Measurements from ENCODE around the gene SMOC2. TPM values are rescaled to one million over a fixed set of nuclear protein-coding genes. Genes with fewer than 3 reads are reported as not detected.

The SMOC2 gene
- total RNA-seq, 4 donors from 2014 or later: 5.8 to 14.5 (median 9.0) TPM

- TF ChIP-seq EP300 (IDR thresholded peaks at IDR 0.05; ENCODE audit: low read depth) (no peak), POLR2A (IDR thresholded peaks at IDR 0.05) (no peak), POLR2AphosphoS5 (IDR thresholded peaks at IDR 0.05) (no peak)
- TF ChIP-seq, protein P1, sequence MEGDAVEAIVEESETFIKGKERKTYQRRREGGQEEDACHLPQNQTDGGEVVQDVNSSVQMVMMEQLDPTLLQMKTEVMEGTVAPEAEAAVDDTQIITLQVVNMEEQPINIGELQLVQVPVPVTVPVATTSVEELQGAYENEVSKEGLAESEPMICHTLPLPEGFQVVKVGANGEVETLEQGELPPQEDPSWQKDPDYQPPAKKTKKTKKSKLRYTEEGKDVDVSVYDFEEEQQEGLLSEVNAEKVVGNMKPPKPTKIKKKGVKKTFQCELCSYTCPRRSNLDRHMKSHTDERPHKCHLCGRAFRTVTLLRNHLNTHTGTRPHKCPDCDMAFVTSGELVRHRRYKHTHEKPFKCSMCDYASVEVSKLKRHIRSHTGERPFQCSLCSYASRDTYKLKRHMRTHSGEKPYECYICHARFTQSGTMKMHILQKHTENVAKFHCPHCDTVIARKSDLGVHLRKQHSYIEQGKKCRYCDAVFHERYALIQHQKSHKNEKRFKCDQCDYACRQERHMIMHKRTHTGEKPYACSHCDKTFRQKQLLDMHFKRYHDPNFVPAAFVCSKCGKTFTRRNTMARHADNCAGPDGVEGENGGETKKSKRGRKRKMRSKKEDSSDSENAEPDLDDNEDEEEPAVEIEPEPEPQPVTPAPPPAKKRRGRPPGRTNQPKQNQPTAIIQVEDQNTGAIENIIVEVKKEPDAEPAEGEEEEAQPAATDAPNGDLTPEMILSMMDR (IDR thresholded peaks at IDR 0.05): no peak
- Histone ChIP-seq H3K4me1 (peaks cover 0 to 3% (median 2%) of the 10 kb centered on the region in 4 donors), H3K27ac (no peak overlapping the region), H3K27me3 (no peaks in the 10 kb centered on the region), H3K4me3 (no peak overlapping the region), H3K36me3 (no peaks in the 10 kb centered on the region), H3K9me3 (no peaks in the 10 kb centered on the region)
- in situ Hi-C loops (cut with MboI; ENCODE audit: low pct_ligation_motif_present in 1 of 4, low pct_unique_long_range_greater_than_20kb in 1 of 4, low sequenced_read_pairs in 3 of 4) (no loop called here), intact Hi-C loops (cut with DNase I; ENCODE audit: low total_unique reads) (no loop called here)
- WGBS, 2 donors (ENCODE audit: low coverage in 1 of 2): 75% methylated on average over 7 of the region's 8 CpGs; no CpG with 5 or more reads in 1 of the 2 donors
- no peak for DNase-seq
These were observed 199.2 kb downstream of the SMOC2 start for GRCh38 chr6:168640181-168640580.

DNA sequence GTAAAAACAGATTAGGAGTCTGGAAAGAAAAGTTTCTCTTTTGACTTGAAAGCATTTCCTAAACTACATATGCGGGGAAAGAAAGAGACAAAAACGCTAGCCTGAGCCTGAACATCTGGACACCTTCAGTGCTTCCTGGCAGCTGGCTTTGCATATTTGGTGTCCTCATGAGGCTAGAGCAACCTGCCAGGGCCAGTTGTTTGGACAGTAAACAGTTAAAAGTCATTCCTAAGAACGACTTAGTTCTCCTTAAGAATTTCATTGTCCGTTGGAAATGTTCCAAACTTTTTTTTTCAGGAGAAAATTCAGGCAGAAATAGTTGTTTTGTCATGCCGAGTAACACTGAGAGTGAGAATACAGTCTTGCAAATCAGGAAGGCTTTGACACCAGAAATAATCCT, 199.8 kb downstream of the SMOC2 start:
- H3K9me3 ChIP-seq: no peaks in the 10 kb centered on the region
- H3K4me3 ChIP-seq: no peak overlapping the region
- 32 to 34% methylated on average over 5 of the region's 5 CpGs for WGBS, 2 donors (ENCODE audit: low coverage in 1 of 2)
- no peak overlapping the region for H3K27ac ChIP-seq
- DNase-seq: no peak
- TF ChIP-seq, protein P1 (IDR thresholded peaks at IDR 0.05): no peak
- TF ChIP-seq EP300 (IDR thresholded peaks at IDR 0.05; ENCODE audit: low read depth): no peak
- no peak for TF ChIP-seq POLR2A (IDR thresholded peaks at IDR 0.05)
- TF ChIP-seq POLR2AphosphoS5 (IDR thresholded peaks at IDR 0.05): no peak
- no peaks in the 10 kb centered on the region for H3K4me1 ChIP-seq
- in situ Hi-C loops (cut with MboI; ENCODE audit: low pct_ligation_motif_present in 1 of 4, low pct_unique_long_range_greater_than_20kb in 1 of 4, low sequenced_read_pairs in 3 of 4) (no loop called here), intact Hi-C loops (cut with DNase I; ENCODE audit: low total_unique reads) (no loop called here)
- no peaks in the 10 kb centered on the region for H3K36me3 ChIP-seq
- no peaks in the 10 kb centered on the region for H3K27me3 ChIP-seq

- intact Hi-C loops (cut with DNase I; ENCODE audit: low total_unique reads) (no loop called here), in situ Hi-C loops (cut with MboI; ENCODE audit: low pct_ligation_motif_present in 1 of 4, low pct_unique_long_range_greater_than_20kb in 1 of 4, low sequenced_read_pairs in 3 of 4) (no loop called here)
- Histone ChIP-seq H3K36me3 (no peaks in the 10 kb centered on the region), H3K4me1 (no peaks in the 10 kb centered on the region), H3K27ac (no peak overlapping the region), H3K9me3 (no peaks in the 10 kb centered on the region), H3K4me3 (no peak overlapping the region), H3K27me3 (no peaks in the 10 kb centered on the region)
- DNase-seq: no peak
- no peak for TF ChIP-seq POLR2AphosphoS5 (IDR thresholded peaks at IDR 0.05)
- TF ChIP-seq EP300 (IDR thresholded peaks at IDR 0.05; ENCODE audit: low read depth): no peak
- TF ChIP-seq, protein P1 (IDR thresholded peaks at IDR 0.05): no peak
- no peak for TF ChIP-seq POLR2A (IDR thresholded peaks at IDR 0.05)
- 64 to 77% methylated on average over 5 of the region's 5 CpGs for WGBS, 2 donors (ENCODE audit: low coverage in 1 of 2)
These were observed 200.5 kb downstream of the SMOC2 start for GRCh38 chr6:168641446-168641845.

DNA sequence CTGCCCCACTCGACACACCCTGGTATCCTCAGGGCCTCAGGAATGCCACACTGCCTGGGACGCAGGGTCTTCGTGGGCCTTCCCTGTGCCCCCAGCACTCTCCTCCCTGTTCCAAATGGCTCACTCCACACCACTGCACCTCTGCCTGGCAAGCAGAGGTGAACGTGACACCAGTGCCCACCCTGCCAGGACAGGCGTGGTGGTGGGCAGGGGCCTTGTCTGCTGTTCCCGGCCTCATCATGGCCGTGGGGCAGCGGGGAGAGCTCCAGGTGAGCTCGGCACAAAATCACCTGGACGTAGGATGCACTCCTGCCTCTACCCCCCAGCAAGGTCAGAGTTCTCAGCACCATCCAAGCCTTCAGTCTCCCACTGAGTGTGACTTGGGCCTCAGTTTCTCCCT, 202.4 kb downstream of the SMOC2 start:
- WGBS, 2 donors (ENCODE audit: low coverage in 1 of 2): 87% methylated on average over 10 of the region's 10 CpGs; no CpG with 5 or more reads in 1 of the 2 donors
- Histone ChIP-seq H3K36me3 (no peaks in the 10 kb centered on the region), H3K27ac (no peak overlapping the region), H3K4me3 (no peak overlapping the region), H3K9me3 (no peaks in the 10 kb centered on the region), H3K4me1 (no peaks in the 10 kb centered on the region), H3K27me3 (no peaks in the 10 kb centered on the region)
- in situ Hi-C loops (cut with MboI; ENCODE audit: low pct_ligation_motif_present in 1 of 4, low pct_unique_long_range_greater_than_20kb in 1 of 4, low sequenced_read_pairs in 3 of 4) (no loop called here), intact Hi-C loops (cut with DNase I; ENCODE audit: low total_unique reads) (no loop called here)
- DNase-seq: no peak
- TF ChIP-seq, protein P1 (IDR thresholded peaks at IDR 0.05): no peak
- TF ChIP-seq POLR2AphosphoS5 (IDR thresholded peaks at IDR 0.05) (no peak), EP300 (IDR thresholded peaks at IDR 0.05; ENCODE audit: low read depth) (no peak), POLR2A (IDR thresholded peaks at IDR 0.05) (no peak)
